NCI-H510A treated with DMSO at 0.1 percent for 48 hours (cell line): ENCODE results near the gene FBXL19.

ENCODE experiments used
- DNase-seq: peaks from one replicate; lab custom pipeline; 2025; lab: John Stamatoyannopoulos, UW

The FBXL19 gene

DNA sequence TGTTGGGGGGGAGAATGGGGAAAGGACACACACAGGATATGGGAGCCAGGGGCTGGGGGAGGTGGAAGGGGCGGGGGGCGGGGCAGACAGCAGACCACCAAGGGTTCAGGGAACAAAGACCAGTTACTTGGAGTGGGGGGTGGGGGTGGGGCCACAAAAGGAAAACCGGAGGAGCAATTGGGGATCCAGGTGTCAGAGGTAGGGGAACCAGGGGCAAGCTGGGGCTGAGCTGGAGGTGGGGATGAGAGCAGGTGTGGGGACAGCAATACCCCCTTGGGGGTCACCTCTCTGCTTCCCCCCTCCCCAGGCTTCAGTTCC is 24.1 kb downstream of the FBXL19 start:
- no peak for DNase-seq

DNA sequence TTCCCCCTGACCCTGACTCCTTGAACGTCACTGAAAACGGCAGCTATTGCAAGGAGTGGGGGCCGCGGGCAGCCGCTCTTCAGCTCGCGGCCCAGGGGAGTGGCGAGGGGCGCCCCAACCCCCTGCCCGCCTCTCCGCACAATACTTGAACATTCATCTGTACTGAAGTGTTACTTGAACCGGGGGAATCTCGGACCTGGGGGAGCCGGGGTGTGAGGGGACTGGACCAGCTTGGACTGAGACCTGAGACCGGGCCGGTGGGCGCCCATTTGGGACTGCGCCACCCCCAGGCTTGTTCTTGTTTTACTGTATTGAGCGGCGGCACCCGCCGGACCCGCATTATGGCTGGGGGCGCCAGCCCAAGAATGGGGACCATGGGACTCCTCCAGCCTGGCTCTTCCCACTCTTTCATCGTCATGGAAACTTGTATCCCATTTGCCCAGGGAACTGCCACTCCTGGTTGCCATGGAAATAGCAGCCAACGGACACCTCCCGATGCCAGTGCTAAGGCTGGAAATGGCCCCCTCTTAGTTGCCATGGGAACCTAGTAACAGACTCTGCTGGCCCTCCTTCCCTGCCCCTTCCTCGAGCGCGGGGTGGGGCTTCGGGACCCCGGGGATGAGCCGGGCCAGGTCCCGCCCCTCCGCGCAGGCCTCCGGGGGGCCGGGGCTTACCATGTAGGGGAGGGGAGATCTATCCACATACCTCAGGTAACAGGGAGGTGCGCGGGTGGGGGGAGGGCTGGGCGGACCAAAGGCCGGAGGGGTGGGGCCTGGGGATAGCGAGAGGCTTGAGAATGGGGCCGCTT is 24.7 kb downstream of the FBXL19 start:
- no peak for DNase-seq

DNA sequence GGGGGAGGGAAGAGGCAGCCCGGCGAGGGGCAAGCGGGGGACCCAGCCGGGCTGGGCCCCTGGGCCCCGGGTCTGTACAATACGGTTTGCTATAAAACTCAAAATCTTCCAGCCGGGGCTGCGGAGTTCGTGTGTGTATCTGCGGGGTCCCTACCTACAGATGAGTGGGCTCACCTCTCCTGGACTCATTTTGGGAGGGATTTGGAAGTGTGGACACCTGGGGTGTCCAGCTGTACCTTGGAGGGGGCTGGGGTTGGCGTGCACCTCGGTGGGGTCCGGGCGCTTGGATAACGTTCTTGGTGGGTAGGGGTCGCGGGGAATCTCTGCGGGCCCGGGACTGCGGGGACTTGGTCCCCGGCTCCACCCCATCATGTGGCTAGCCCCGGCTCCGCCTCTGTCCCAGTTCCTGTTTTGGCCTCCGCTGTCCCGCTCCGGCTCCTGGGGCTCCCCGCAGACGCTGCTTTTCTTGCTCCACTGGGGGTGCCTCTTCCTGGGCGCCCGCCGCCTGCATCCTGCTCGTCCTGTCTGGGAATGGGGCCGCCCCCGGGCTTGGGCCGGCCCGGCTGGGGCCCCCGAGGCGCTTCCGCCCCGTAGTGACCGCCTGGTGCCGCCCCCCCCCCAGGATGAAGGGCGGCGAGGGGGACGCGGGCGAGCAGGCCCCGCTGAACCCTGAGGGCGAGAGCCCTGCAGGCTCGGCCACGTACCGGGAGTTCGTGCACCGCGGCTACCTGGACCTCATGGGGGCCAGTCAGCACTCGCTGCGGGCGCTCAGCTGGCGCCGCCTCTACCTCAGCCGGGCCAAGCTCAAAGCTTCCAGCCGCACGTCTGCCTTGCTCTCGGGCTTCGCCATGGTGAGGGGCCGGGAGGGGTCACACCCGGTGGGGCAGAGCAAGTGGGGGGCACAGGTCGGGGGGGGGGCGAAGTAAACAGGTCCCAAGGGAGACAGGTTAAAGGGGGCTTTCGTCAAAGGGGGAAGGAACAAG is 25.6 kb downstream of the FBXL19 start, which contains the start of gene ORAI3:
ORAI3 (plus strand) TSS at position 402 of the 983 bp plus-strand sequence; CDS start at position 624, 222 bp downstream.
- peak; percentile 29 for DNase-seq

DNA sequence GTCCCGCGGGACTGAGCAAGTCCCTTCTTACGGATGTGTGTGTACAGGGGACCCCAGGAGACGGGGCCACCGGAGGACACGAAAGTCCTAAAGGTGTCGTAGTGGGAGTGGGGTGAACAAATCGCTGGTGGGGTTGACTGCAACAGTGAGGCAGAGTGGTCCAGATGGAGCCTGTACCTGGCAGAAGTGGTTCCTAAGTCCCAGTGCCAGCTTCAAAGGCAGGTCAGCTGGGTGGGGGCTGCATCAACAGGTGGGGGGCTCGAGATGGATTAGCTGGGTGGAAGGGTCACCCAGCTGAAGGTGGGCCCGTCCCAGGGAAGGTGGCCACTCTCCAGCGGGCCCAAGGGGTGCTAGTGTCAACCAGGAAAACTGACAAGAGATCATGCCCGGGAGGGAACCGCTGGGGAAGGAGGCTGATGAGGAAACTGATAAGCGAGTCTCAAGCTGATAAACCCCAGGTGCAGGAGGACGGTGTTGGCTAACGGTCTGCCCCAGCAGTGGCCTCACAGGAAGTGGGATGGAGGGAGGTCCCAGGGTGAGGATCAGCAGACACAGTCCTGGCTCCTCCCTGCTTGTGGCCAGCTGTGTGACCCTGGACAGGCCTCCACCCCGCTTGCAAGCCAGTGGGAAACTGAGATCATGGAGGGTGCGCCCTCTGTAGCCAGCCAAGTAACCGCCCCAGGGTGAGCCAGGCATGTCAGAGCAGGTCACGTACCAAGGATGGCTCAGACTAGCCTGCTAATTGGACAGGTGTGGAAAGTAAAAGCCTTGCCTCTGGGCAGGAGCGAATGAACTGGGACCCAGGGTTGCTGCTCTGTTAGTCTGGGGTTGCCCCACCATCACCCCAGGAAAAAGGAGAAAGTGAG is 26.5 kb downstream of the FBXL19 start:
- DNase-seq = peak; percentile 51

DNA sequence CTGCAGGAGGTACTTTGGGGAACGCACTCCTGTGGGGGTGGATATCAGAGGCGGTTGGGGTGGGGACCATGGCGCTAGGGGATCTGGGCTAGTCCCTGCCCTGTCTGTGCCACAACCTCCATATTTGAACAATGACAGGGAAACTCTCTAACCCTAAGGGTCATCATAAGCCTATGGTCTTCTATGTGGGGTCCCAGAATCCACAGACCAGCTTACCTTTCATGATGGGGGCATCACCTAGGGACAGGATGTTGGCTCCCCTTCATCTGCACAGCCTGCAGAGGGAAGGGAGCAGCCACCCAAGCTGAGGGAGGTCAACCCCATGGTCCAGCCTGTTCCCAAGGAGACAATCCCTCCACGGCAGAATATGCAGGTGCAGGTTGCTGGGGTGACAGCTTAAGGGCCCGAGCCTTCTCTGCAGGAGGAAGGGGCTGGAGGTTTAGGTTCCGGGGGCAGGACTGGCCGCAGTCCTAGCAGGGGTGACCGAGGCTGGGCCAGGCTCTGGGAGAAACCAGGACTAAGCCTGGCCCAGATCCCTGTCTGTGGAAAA is 27.2 kb downstream of the FBXL19 start:
- DNase-seq = no peak

DNA sequence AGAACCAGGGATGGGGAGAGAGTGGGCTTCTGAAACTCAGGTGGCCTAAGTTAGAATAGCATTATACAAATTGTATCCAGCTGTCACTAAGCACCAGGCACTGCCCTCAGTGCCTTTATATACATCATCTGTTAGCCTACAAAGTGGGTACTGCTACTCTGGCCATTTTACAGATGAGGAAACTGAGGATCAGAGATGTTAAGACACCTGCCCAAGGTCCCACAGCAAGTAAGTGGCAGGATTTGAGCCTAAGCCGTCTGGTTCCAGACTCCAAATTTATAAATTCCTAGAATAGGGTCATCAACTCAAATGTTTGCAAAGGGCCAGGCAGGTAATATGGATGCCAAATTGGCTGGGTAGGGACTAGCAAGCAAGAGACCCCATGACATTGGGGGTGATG is 27.8 kb downstream of the FBXL19 start:
- no peak for DNase-seq

DNA sequence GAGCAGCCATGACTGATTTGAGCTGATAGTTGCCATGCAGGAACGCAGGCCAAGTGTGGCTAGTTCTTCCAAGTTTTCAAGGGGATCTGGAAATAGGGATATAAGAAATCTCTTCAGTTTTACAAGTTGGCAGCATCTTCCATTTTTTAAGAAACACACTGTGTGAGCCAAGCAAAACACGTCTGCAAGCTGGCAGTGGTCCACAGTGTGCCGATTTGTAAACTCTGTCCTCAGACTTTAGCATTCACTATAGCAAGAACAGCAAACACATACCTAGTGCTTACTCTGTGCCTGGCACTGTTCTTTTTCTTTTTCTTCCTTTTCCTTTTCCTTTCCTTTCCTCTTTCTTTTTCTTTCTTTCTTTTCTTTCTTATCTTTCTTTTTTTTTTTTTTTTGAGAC is 28.4 kb downstream of the FBXL19 start:
- no peak for DNase-seq

DNA sequence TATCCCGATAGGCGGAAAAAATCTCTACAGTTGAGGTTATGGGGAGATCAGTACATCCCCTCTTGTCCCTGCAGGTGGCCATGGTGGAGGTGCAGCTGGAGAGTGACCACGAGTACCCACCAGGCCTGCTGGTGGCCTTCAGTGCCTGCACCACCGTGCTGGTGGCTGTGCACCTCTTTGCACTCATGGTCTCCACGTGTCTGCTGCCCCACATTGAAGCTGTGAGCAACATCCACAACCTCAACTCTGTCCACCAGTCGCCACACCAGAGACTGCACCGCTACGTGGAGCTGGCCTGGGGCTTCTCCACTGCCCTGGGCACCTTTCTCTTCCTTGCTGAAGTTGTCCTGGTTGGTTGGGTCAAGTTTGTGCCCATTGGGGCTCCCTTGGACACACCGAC is 29.7 kb downstream of the FBXL19 start:
- DNase-seq = no peak

DNA sequence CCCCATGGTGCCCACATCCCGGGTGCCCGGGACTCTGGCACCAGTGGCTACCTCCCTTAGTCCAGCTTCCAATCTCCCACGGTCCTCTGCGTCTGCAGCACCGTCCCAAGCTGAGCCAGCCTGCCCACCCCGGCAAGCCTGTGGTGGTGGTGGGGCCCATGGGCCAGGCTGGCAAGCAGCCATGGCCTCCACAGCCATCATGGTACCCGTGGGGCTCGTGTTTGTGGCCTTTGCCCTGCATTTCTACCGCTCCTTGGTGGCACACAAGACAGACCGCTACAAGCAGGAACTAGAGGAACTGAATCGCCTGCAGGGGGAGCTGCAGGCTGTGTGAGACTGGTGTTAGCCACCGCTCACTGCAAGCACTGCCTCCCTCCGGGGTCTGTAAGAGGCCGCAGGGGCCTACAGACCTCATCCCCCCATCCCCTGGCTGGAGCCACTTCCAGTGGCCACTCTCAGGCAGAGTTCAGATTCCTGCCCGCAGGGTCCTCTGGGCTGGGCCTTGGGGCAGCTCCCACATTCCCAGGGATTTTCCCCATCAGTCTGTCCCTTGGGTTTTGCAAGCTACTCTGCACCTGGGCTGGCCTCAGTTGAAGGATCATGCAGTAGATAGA is 30.2 kb downstream of the FBXL19 start:
- peak; percentile 95 for DNase-seq

DNA sequence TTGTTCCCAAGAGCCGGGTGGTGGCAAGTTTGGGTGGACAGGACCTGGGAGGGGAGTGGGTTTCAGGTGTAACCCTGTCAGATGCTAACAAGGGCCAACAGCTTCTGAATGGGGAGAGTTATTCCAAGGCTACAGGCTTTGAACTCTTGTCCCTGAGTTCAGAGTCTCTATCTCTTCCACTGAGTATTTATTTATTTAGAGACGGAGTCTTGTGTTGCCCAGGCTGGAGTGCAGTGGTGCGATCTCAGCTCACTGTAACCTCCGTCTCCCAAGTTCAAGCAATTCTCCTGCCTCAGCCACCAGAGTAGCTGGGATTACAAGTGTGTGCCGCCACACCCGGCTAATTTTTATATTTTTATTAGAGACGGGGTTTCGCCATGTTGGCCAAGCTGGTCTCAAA is 31.6 kb downstream of the FBXL19 start:
- DNase-seq = no peak

DNA sequence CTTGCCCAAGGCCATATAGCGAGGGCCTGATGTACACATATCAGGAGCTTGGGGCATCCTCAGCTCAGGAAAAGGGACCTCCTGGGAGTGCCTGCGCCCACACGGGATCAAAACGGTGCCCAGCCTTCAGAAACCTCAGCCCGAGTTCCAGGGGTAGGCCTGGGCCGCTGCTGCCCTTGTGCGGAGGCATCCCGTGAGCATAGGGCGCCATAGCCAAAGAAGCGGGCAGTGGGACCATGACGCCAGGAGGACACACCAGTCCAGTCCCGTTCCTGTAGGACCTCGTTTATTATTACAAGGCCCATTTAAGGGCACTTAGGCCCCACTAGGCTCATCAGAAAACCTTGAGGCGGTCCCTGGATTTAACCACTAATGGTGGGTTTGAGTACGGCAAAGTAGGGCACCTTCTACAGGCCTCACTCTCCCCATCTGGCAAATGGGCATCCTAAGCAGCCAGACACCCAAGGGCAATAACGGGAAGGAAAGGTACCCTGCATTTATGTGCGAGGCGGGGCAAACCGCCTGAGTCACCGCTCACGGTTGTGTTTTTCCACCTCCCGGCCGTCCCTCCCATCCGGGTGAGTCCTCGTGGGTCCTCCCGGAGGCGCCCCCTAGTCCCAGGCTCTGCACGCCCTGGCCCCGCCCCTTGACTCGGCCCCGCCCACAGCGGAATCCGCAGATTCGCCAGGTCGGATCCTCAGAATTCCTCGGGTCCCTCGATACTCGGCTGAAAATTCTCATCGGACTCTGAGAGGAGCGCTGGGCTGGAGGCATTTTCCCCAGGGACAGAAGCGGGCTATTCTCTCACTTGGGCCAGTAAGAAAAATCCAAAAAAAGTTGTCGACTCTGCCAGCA is 33.5 kb downstream of the FBXL19 start:
- DNase-seq = peak; percentile 90

DNA sequence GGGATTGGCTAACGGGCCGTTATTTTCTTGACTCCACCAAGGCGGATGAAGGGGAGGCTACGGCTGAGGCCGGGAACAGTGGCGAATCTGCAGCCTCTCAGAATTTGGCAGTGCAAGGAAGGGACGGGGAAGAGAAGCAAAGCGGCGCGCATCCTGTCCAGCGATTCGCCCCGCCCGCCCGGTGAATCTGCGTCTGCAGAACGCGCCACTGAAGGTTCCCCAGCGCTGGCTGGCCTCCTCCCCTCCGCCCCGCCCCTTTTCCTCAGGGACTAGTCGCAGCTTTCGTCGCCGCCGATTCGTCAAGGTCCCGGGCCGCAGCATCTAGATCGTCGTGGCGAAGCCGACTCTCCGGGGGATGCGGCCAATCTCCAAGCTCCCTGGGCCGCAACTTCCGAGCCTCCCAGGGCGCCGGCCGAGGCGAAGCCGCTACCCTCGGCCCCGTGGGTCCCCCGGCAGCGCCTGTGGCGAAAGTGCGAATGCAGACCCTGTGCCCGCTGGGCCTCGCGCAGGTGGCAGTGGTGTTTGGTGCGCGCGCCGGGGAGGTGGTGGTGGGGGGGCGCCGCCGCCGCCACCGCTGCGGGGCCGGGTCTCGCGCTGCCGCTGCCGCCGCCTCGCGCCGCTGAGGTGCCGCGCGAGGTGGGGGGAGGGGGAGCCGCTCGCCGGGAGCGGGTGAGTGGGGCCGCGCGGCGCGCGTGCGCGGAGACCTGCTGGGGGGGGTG is 34.2 kb downstream of the FBXL19 start, which contains the start of gene SETD1A:
SETD1A (plus strand) TSS at position 299 of the 719 bp plus-strand sequence. CDS start 978 bp downstream, outside the sequence.
- peak; percentile 96 for DNase-seq

DNA sequence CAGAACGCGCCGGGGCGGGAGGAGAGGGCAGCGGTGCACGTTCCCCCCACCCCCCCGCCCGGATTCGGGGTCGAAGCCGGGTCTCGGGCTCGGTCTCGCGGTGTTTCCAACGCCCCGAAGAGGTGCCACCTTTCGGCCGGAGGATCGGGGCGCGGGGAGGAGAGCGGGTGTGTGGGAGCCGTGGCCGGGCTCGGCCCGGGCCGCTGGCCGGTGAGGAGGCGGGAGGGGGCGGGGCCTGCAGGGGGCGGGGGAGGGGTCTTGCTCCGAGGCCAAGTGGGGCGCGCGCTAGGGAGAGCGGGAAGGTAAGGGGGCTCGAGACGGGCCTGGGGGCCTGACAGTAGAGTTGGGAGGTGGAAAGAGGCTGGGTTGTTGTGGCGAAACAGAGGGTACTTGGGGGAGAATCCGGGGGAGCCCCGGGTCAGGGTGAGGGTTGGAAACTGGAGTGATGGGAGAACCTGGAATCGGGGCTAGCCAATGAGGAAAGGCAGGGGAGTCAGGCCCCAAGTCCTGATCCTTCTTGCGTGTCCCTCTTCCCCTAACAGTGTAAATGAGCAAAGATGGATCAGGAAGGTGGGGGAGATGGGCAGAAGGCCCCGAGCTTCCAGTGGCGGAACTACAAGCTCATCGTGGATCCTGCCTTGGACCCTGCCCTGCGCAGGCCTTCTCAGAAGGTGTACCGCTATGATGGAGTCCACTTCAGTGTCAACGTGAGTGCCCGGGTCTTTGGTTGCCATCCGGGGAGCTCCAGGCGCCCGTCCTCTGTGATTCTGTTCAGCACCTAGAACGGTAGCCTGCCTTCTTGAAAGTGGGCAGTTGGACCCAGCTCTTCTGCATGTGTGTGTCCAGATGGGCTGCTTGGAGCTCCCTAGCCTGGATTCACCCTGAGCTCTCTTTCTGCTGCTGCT is 35.1 kb downstream of the FBXL19 start:
- peak; percentile 42 for DNase-seq

DNA sequence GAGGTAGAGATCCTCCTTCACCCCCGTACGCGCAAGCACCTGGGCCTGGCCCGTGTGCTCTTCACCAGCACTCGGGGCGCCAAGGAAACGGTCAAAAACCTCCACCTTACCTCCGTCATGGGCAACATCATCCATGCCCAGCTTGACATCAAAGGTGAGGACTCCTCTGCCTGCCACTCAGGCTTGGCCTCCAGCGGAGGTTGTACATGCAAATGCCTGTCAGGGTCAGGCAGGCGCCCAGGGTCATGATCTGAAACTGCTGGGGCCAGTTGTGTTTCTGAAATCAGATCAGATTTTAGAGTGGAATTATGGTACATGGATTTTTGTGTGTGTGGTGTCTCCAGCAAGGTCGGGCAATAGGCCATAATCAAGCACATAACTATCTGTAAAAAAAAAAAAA is 38.0 kb downstream of the FBXL19 start:
- DNase-seq = no peak

DNA sequence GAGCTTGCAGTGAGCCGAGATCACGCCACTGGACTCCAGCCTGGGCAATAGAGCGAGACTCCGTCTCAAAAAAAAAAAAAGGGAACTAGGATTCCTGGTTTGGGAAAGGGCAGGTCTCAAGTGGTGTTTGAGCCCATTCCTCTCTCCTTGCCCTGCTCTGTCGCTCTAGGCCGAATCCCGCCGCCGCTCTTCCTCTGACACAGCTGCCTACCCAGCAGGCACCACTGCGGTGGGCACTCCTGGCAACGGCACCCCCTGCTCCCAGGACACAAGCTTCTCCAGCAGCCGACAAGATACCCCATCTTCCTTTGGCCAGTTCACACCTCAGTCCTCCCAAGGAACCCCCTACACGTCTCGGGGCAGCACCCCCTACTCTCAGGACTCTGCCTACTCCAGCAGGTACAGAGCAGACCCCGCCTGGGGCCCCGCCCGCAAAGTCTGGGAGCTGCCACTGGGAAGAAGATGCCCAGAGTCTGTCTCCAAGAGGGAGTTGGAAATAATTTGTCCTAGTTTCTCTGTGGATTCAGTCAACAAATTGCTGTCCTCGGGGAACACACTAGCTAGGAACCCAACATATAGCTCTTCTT is 40.6 kb downstream of the FBXL19 start:
- no peak for DNase-seq

DNA sequence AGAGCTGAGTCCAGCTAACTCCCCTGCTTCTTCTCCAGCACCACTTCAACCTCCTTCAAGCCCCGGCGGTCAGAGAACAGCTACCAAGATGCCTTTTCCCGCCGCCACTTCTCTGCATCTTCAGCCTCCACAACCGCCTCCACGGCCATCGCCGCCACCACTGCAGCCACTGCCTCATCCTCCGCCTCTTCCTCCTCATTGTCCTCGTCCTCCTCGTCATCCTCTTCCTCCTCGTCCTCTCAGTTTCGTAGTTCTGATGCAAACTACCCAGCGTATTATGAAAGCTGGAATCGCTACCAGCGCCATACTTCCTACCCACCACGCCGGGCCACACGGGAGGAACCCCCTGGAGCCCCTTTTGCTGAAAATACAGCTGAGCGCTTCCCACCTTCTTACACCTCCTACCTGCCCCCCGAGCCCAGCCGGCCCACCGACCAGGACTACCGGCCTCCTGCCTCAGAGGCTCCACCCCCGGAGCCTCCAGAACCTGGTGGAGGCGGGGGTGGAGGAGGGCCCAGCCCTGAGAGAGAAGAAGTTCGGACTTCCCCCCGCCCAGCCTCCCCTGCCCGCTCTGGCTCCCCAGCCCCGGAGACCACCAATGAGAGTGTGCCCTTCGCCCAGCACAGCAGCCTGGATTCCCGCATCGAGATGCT is 41.3 kb downstream of the FBXL19 start:
- no peak for DNase-seq

DNA sequence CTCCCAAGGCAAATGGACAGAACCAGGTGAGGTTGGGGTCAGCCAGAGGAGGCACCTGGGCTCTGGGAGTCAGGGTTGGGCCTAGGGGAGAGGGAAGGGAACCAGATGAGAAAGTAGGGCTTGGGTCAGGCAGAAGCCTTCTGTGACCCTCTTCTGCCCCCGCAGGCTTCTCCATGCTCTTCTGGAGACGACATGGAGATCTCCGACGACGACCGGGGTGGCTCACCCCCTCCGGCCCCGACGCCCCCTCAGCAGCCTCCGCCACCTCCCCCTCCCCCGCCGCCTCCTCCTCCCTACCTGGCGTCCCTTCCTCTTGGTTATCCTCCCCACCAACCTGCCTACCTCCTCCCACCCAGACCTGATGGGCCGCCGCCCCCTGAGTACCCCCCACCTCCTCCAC is 42.1 kb downstream of the FBXL19 start:
- DNase-seq = no peak
